Gastrocnemius medialis (tissue), 4 donors: Measurements from ENCODE around the gene UGCG. TPM values are rescaled to one million over a fixed set of nuclear protein-coding genes. Genes with fewer than 3 reads are reported as not detected.
"Not testable (repeated sequence)": the region's sequence is repeated elsewhere in the genome, so short reads cannot be mapped to it uniquely, and the experiment has no call there.

Source experiments
- ATAC-seq, 2 donors: fragments of 150-250 bp; one replicate each; pipeline ENCODE4 v1.9.1; 2016
- DNase-seq, 2 donors: peaks; one replicate each; pipeline ENCODE4 v3.0.0-alpha.2; 2019
- H3K27ac ChIP-seq, 4 donors: fragments of 200-600 bp; sonication (generic); 1 replicate in 1 of 4; 2 replicates in 3 of 4; pipeline ENCODE4 v1.5.1; 2016 to 2018; ENCODE audit warnings: mild to moderate bottlenecking in 2 of 4, moderate library complexity in 1 of 4
- H3K27me3 ChIP-seq, 3 donors: fragments of 200-600 bp; sonication (generic) in 2 of 3; 1 replicate in 1 of 3; 2 replicates in 2 of 3; pipeline versions ENCODE4 v1.5.1 to v1.6.0; 2016 to 2019; ENCODE audit warnings: mild to moderate bottlenecking in 1 of 3, moderate library complexity in 1 of 3
- H3K36me3 ChIP-seq, 2 donors: fragments of 200-600 bp; sonication (generic) in 1 of 2; one replicate each; pipeline ENCODE4 v1.5.1; 2017 to 2018
- H3K4me1 ChIP-seq, 2 donors: fragments of 200-600 bp; sonication (generic) in 1 of 2; one replicate each; pipeline ENCODE4 v1.5.1; 2016 to 2017; ENCODE audit warnings: mild to moderate bottlenecking in 2 of 2
- H3K4me3 ChIP-seq, 4 donors: fragments of 200-600 bp; sonication (generic) in 3 of 4; 1 replicate in 1 of 4; 2 replicates in 3 of 4; pipeline ENCODE4 v1.5.1; 2016 to 2019; ENCODE audit warnings: mild to moderate bottlenecking in 2 of 4
- H3K9me3 ChIP-seq, 3 donors: fragments of 200-600 bp; sonication (generic) in 2 of 3; 1 replicate in 1 of 3; 2 replicates in 2 of 3; pipeline ENCODE4 v1.5.1; 2016 to 2019
- CTCF ChIP-seq, 5 experiments: fragments of 450-650 bp in 3 of 5; fragments of 200-600 bp in 2 of 5; sonication (generic) in 2 of 5; IDR thresholded peaks in 4 of 5; conservative IDR thresholded peaks in 1 of 5; 1 replicate in 4 of 5; 2 replicates in 1 of 5; pipeline ENCODE4 v1.5.1; 2016 to 2019; ENCODE audit warnings: antibody characterized with exemption in 5 of 5, mild to moderate bottlenecking in 3 of 5, moderate library complexity in 3 of 5
- POLR2A ChIP-seq, 2 donors: fragments of 450-650 bp; IDR thresholded peaks; one replicate each; pipeline ENCODE4 v1.6.1; 2017; ENCODE audit warnings: antibody characterized with exemption in 2 of 2, mild to moderate bottlenecking in 2 of 2, moderate library complexity in 2 of 2
- in situ Hi-C, 4 donors: fragments of 200-750 bp; cut with MboI; loops; one replicate each; pipeline versions ENCODE4 v1.15.0 to v1.8.0; 2017; ENCODE audit warnings: low sequenced_read_pairs in 4 of 4
- intact Hi-C: fragments of 100-400 bp; cut with DNase I; formaldehyde crosslinking; loops from one replicate; pipeline ENCODE4 v1.15.1; 2023; ENCODE audit warnings: low total_unique reads
- total RNA-seq, 4 donors: library from RNA; depleted of rRNA; stranded (reverse); fragments of >200 nt; gene quantifications; one replicate each; pipeline versions ENCODE4 v1.1.0 to v1.2.3, GENCODE V29; 2016

The UGCG gene
- total RNA-seq, 4 donors from 2014 or later, result 9.1 to 18.5 (median 12.1) TPM

- TF ChIP-seq POLR2A (IDR thresholded peaks at IDR 0.05) (no peak), CTCF (IDR thresholded peaks at IDR 0.05 in 4 of 5, conservative IDR thresholded peaks at IDR 0.05 in 1 of 5) (no peak)
- ATAC-seq (no peak), DNase-seq (no peak)
- Histone ChIP-seq H3K27me3 (no peaks in the 10 kb centered on the region), H3K4me1 (no peaks in the 10 kb centered on the region), H3K27ac (no peak overlapping the region), H3K9me3 (no peaks in the 10 kb centered on the region), H3K4me3 (no peak overlapping the region), H3K36me3 (no peaks in the 10 kb centered on the region)
- intact Hi-C loops, result no loop called here
- in situ Hi-C loops, result loop anchor here in 3 of 4 donors (25.0 kb wide), 2 partner anchors 425 to 475 kb away; no protein-coding TSS in a partner anchor
Measured at GRCh38 chr9:111886983-111887718, 9.5 kb upstream of the UGCG start.

- no peak overlapping the region for H3K4me3 ChIP-seq
- peaks cover 0 to under 1% of the 10 kb centered on the region in 2 donors for H3K4me1 ChIP-seq
- intact Hi-C loops, result no loop called here
- TF ChIP-seq POLR2A (IDR thresholded peaks at IDR 0.05) (no peak), CTCF (IDR thresholded peaks at IDR 0.05 in 4 of 5, conservative IDR thresholded peaks at IDR 0.05 in 1 of 5) (no peak)
- H3K36me3 ChIP-seq, result no peaks in the 10 kb centered on the region
- ATAC-seq (no peak), DNase-seq (no peak)
- H3K27ac ChIP-seq, result no peak overlapping the region
- in situ Hi-C loops, result loop anchor here (10.0 to 25.0 kb wide), 3 partner anchors 184 to 472 kb away; no protein-coding TSS in a partner anchor
- H3K27me3 ChIP-seq, result no peaks in the 10 kb centered on the region
- no peaks in the 10 kb centered on the region for H3K9me3 ChIP-seq
Measured at GRCh38 chr9:111890334-111890733, 6.3 kb upstream of the UGCG start.

- H3K4me1 ChIP-seq, H3K9me3 ChIP-seq, H3K36me3 ChIP-seq, ATAC-seq, H3K27me3 ChIP-seq, H3K27ac ChIP-seq, H3K4me3 ChIP-seq, DNase-seq, intact Hi-C loops: not testable (repeated sequence)
- in situ Hi-C loops, result loop anchor here (10.0 to 25.0 kb wide), 3 partner anchors 184 to 471 kb away; no protein-coding TSS in a partner anchor
Measured at GRCh38 chr9:111890867-111891266, 5.7 kb upstream of the UGCG start.

GRCh38 chr9:111891910-111892499, 4.6 kb upstream of the UGCG start:
- no peaks in the 10 kb centered on the region for H3K36me3 ChIP-seq
- H3K9me3 ChIP-seq, result no peaks in the 10 kb centered on the region
- H3K4me1 ChIP-seq, result peaks cover 7 to 8% of the 10 kb centered on the region in 2 donors
- ATAC-seq, result no peak
- TF ChIP-seq CTCF (IDR thresholded peaks at IDR 0.05 in 4 of 5, conservative IDR thresholded peaks at IDR 0.05 in 1 of 5) (no peak), POLR2A (IDR thresholded peaks at IDR 0.05) (no peak)
- DNase-seq, result no peak
- in situ Hi-C loops (loop anchor here (10.0 to 25.0 kb wide), 3 partner anchors 183 to 470 kb away; no protein-coding TSS in a partner anchor), intact Hi-C loops (no loop called here)
- no peak overlapping the region for H3K27ac ChIP-seq
- H3K27me3 ChIP-seq, result no peaks in the 10 kb centered on the region
- no peak overlapping the region for H3K4me3 ChIP-seq

- H3K4me1 ChIP-seq, result peaks cover 43 to 46% of the 10 kb centered on the region in 2 donors
- no peaks in the 10 kb centered on the region for H3K27me3 ChIP-seq
- peak overlapping the region; percentile 88 to 96 (median 92) for H3K27ac ChIP-seq
- TF ChIP-seq CTCF (IDR thresholded peaks at IDR 0.05 in 4 of 5, conservative IDR thresholded peaks at IDR 0.05 in 1 of 5) (peak in 2 of 5 experiments; percentile 11 to 21), POLR2A (IDR thresholded peaks at IDR 0.05) (no peak)
- intact Hi-C loops (loop anchor here (1.0 to 2.0 kb wide), 3 partner anchors 62 to 436 kb away; partner anchors contain the start of gene PTBP3), in situ Hi-C loops (loop anchor here (10.0 to 25.0 kb wide), 3 partner anchors 178 to 465 kb away; no protein-coding TSS in a partner anchor)
- H3K9me3 ChIP-seq, result no peaks in the 10 kb centered on the region
- DNase-seq (peak; percentile 28 to 39), ATAC-seq (peak; percentile 79 to 83)
- H3K36me3 ChIP-seq, result no peaks in the 10 kb centered on the region
- peak overlapping the region; percentile 73 to 93 (median 86) for H3K4me3 ChIP-seq
Measured at GRCh38 chr9:111896942-111897600, 457 bp downstream of the UGCG start.
